ENCODE results near the gene LAP3.

DNA sequence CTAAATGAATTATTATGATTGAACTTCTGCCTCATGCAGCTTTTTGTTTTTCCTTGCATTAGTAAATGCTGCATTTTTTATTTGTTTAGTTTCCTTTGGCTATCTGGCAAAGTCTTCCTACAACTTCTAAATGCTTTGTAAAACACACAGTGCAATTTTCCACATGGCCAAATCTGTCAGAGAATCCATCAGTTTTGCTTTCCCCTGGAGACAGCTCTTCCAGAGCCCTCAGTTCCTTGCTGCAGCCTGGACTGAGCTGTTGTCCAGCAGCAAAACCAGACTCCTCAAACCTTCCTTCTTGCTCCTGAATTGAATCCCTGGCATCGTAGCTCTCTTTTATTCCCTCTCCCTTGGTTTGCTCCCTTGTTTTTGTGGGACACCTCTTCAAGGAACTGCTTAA lies 80.1 kb downstream of the LAP3 start:
- no peak for TF ChIP-seq POLR2A (IDR thresholded peaks at IDR 0.05; ENCODE audit: low read length)
- no peak for TF ChIP-seq GATA1 (IDR thresholded peaks at IDR 0.05; ENCODE audit: low read depth, low read length)

All from erythroblast (primary cell).